ENCODE data around the gene CACNA1D.
"Not testable (repeated sequence)": the region's sequence is repeated elsewhere in the genome, so short reads cannot be mapped to it uniquely, and the experiment has no call there.

CACNA1D gene

GRCh38 chr3:53618524-53618906 is 124.1 kb downstream of the CACNA1D start:
- Histone ChIP-seq H3K9me3 (ENCODE audit: control insufficient read depth in 1 of 2, low read length in 2 of 2) (no peaks in the 10 kb centered on the region), H3K27me3 (ENCODE audit: low read depth, low read length) (no peaks in the 10 kb centered on the region), H3K27ac (ENCODE audit: low read length) (no peak overlapping the region), H3K4me3 (ENCODE audit: low read depth in 1 of 2, low read length in 2 of 2) (no peak overlapping the region), H3K36me3 (ENCODE audit: control insufficient read depth in 1 of 2, insufficient read depth in 2 of 2, low read length in 2 of 2) (no peaks in the 10 kb centered on the region), H3K4me1 (ENCODE audit: control insufficient read depth in 1 of 2, insufficient read depth in 2 of 2, low read length in 2 of 2) (no peaks in the 10 kb centered on the region)

- Histone ChIP-seq H3K36me3 (ENCODE audit: control insufficient read depth in 1 of 2, insufficient read depth in 2 of 2, low read length in 2 of 2) (no peaks in the 10 kb centered on the region), H3K27ac (ENCODE audit: low read length) (no peak overlapping the region), H3K9me3 (ENCODE audit: control insufficient read depth in 1 of 2, low read length in 2 of 2) (no peaks in the 10 kb centered on the region), H3K4me1 (ENCODE audit: control insufficient read depth in 1 of 2, insufficient read depth in 2 of 2, low read length in 2 of 2) (no peaks in the 10 kb centered on the region), H3K4me3 (ENCODE audit: low read depth in 1 of 2, low read length in 2 of 2) (no peak overlapping the region), H3K27me3 (ENCODE audit: low read depth, low read length) (no peaks in the 10 kb centered on the region)
Observed at GRCh38 chr3:53618936-53619335, 124.5 kb downstream of the CACNA1D start.

GRCh38 chr3:53624061-53624857 is 129.8 kb downstream of the CACNA1D start:
- no peak overlapping the region for H3K27ac ChIP-seq (ENCODE audit: low read length)
- no peaks in the 10 kb centered on the region for H3K27me3 ChIP-seq (ENCODE audit: low read depth, low read length)
- H3K4me3 ChIP-seq (ENCODE audit: low read depth in 1 of 2, low read length in 2 of 2): no peak overlapping the region
- H3K9me3 ChIP-seq (ENCODE audit: control insufficient read depth in 1 of 2, low read length in 2 of 2): no peaks in the 10 kb centered on the region
- H3K36me3 ChIP-seq (ENCODE audit: control insufficient read depth in 1 of 2, insufficient read depth in 2 of 2, low read length in 2 of 2): no peaks in the 10 kb centered on the region
- peaks cover 0 to 7% of the 10 kb centered on the region in 2 donors for H3K4me1 ChIP-seq (ENCODE audit: control insufficient read depth in 1 of 2, insufficient read depth in 2 of 2, low read length in 2 of 2)

GRCh38 chr3:53626876-53627275 is 132.5 kb downstream of the CACNA1D start:
- Histone ChIP-seq H3K36me3 (ENCODE audit: control insufficient read depth in 1 of 2, insufficient read depth in 2 of 2, low read length in 2 of 2) (no peaks in the 10 kb centered on the region), H3K27ac (ENCODE audit: low read length) (no peak overlapping the region), H3K27me3 (ENCODE audit: low read depth, low read length) (no peaks in the 10 kb centered on the region), H3K9me3 (ENCODE audit: control insufficient read depth in 1 of 2, low read length in 2 of 2) (no peaks in the 10 kb centered on the region), H3K4me3 (ENCODE audit: low read depth in 1 of 2, low read length in 2 of 2) (no peak overlapping the region), H3K4me1 (ENCODE audit: control insufficient read depth in 1 of 2, insufficient read depth in 2 of 2, low read length in 2 of 2) (peaks cover 0 to 7% of the 10 kb centered on the region in 2 donors)

GRCh38 chr3:53628536-53629401 is 134.4 kb downstream of the CACNA1D start:
- Histone ChIP-seq H3K4me3 (ENCODE audit: low read depth in 1 of 2, low read length in 2 of 2) (no peak overlapping the region), H3K36me3 (ENCODE audit: control insufficient read depth in 1 of 2, insufficient read depth in 2 of 2, low read length in 2 of 2) (no peaks in the 10 kb centered on the region), H3K4me1 (ENCODE audit: control insufficient read depth in 1 of 2, insufficient read depth in 2 of 2, low read length in 2 of 2) (peaks cover 0 to 7% of the 10 kb centered on the region in 2 donors), H3K9me3 (ENCODE audit: control insufficient read depth in 1 of 2, low read length in 2 of 2) (no peaks in the 10 kb centered on the region), H3K27ac (ENCODE audit: low read length) (no peak overlapping the region), H3K27me3 (ENCODE audit: low read depth, low read length) (no peaks in the 10 kb centered on the region)

- Histone ChIP-seq H3K27me3 (ENCODE audit: low read depth, low read length) (no peaks in the 10 kb centered on the region), H3K4me3 (ENCODE audit: low read depth in 1 of 2, low read length in 2 of 2) (no peak overlapping the region), H3K27ac (ENCODE audit: low read length) (no peak overlapping the region), H3K9me3 (ENCODE audit: control insufficient read depth in 1 of 2, low read length in 2 of 2) (no peaks in the 10 kb centered on the region), H3K36me3 (ENCODE audit: control insufficient read depth in 1 of 2, insufficient read depth in 2 of 2, low read length in 2 of 2) (no peaks in the 10 kb centered on the region), H3K4me1 (ENCODE audit: control insufficient read depth in 1 of 2, insufficient read depth in 2 of 2, low read length in 2 of 2) (peaks cover 0 to 7% of the 10 kb centered on the region in 2 donors)
Observed at GRCh38 chr3:53629402-53629723, 135.0 kb downstream of the CACNA1D start.

- no peaks in the 10 kb centered on the region for H3K27me3 ChIP-seq (ENCODE audit: low read depth, low read length)
- H3K4me1 ChIP-seq (ENCODE audit: control insufficient read depth in 1 of 2, insufficient read depth in 2 of 2, low read length in 2 of 2): peaks cover 0 to 7% of the 10 kb centered on the region in 2 donors
- H3K27ac ChIP-seq (ENCODE audit: low read length): no peak overlapping the region
- no peaks in the 10 kb centered on the region for H3K36me3 ChIP-seq (ENCODE audit: control insufficient read depth in 1 of 2, insufficient read depth in 2 of 2, low read length in 2 of 2)
- H3K9me3 ChIP-seq (ENCODE audit: control insufficient read depth in 1 of 2, low read length in 2 of 2): no peaks in the 10 kb centered on the region
- H3K4me3 ChIP-seq (ENCODE audit: low read depth in 1 of 2, low read length in 2 of 2): no peak overlapping the region
Observed at GRCh38 chr3:53630547-53630946, 136.1 kb downstream of the CACNA1D start.

- Histone ChIP-seq H3K27me3 (ENCODE audit: low read depth, low read length) (no peaks in the 10 kb centered on the region), H3K36me3 (ENCODE audit: control insufficient read depth in 1 of 2, insufficient read depth in 2 of 2, low read length in 2 of 2) (no peaks in the 10 kb centered on the region), H3K4me3 (ENCODE audit: low read depth in 1 of 2, low read length in 2 of 2) (no peak overlapping the region), H3K9me3 (ENCODE audit: control insufficient read depth in 1 of 2, low read length in 2 of 2) (no peaks in the 10 kb centered on the region), H3K4me1 (ENCODE audit: control insufficient read depth in 1 of 2, insufficient read depth in 2 of 2, low read length in 2 of 2) (peaks cover 0 to 5% of the 10 kb centered on the region in 2 donors), H3K27ac (ENCODE audit: low read length) (no peak overlapping the region)
Observed at GRCh38 chr3:53633197-53633787, 138.9 kb downstream of the CACNA1D start.

GRCh38 chr3:53635041-53635440 is 140.6 kb downstream of the CACNA1D start:
- Histone ChIP-seq H3K4me3 (ENCODE audit: low read depth in 1 of 2, low read length in 2 of 2) (no peak overlapping the region), H3K9me3 (ENCODE audit: control insufficient read depth in 1 of 2, low read length in 2 of 2) (no peaks in the 10 kb centered on the region), H3K27me3 (ENCODE audit: low read depth, low read length) (no peaks in the 10 kb centered on the region), H3K27ac (ENCODE audit: low read length) (no peak overlapping the region), H3K4me1 (ENCODE audit: control insufficient read depth in 1 of 2, insufficient read depth in 2 of 2, low read length in 2 of 2) (no peaks in the 10 kb centered on the region), H3K36me3 (ENCODE audit: control insufficient read depth in 1 of 2, insufficient read depth in 2 of 2, low read length in 2 of 2) (no peaks in the 10 kb centered on the region)

GRCh38 chr3:53638806-53639205 is 144.4 kb downstream of the CACNA1D start:
- H3K27ac ChIP-seq (ENCODE audit: low read length); H3K4me3 ChIP-seq (ENCODE audit: low read depth in 1 of 2, low read length in 2 of 2); H3K4me1 ChIP-seq (ENCODE audit: control insufficient read depth in 1 of 2, insufficient read depth in 2 of 2, low read length in 2 of 2); H3K9me3 ChIP-seq (ENCODE audit: control insufficient read depth in 1 of 2, low read length in 2 of 2); H3K27me3 ChIP-seq (ENCODE audit: low read depth, low read length); H3K36me3 ChIP-seq (ENCODE audit: control insufficient read depth in 1 of 2, insufficient read depth in 2 of 2, low read length in 2 of 2): not testable (repeated sequence)

- Histone ChIP-seq H3K4me1 (ENCODE audit: control insufficient read depth in 1 of 2, insufficient read depth in 2 of 2, low read length in 2 of 2) (no peaks in the 10 kb centered on the region), H3K4me3 (ENCODE audit: low read depth in 1 of 2, low read length in 2 of 2) (no peak overlapping the region), H3K9me3 (ENCODE audit: control insufficient read depth in 1 of 2, low read length in 2 of 2) (no peaks in the 10 kb centered on the region), H3K27me3 (ENCODE audit: low read depth, low read length) (no peaks in the 10 kb centered on the region), H3K27ac (ENCODE audit: low read length) (no peak overlapping the region), H3K36me3 (ENCODE audit: control insufficient read depth in 1 of 2, insufficient read depth in 2 of 2, low read length in 2 of 2) (no peaks in the 10 kb centered on the region)
Observed at GRCh38 chr3:53641397-53641796, 147.0 kb downstream of the CACNA1D start.

Measured in muscle layer of duodenum (tissue), 2 donors.